ENCODE results near the gene HIRA.

GRCh38 chr22:19471572-19471971, 40.0 kb upstream of the HIRA start:
- TF ChIP-seq CTCF (IDR thresholded peaks at IDR 0.05; ENCODE audit: low read depth, low read length, poor library complexity, severe bottlenecking), result no peak
- no peak for TF ChIP-seq EZH2phosphoT487 (IDR thresholded peaks at IDR 0.05; ENCODE audit: borderline replicate concordance, low read length)

Measured in DOHH2 (cell line).